Mesodermal cell (in vitro differentiated cells): ENCODE results near the gene LLCFC1.

Source experiments
- H3K27ac ChIP-seq: 2 replicates; pipeline ENCODE4 v1.7.0; 2013; ENCODE audit warnings: mild to moderate bottlenecking, low read depth, low read length, moderate library complexity; ENCODE audit not compliant: severe bottlenecking
- H3K36me3 ChIP-seq: 2 replicates; pipeline ENCODE4 v1.7.1; 2013; ENCODE audit warnings: mild to moderate bottlenecking, low read length, moderate library complexity; ENCODE audit not compliant: control insufficient read depth, insufficient read depth
- H3K4me1 ChIP-seq: one replicate; pipeline ENCODE4 v1.7.1; 2013; ENCODE audit warnings: mild to moderate bottlenecking, low read length; ENCODE audit not compliant: insufficient read depth, control insufficient read depth, poor library complexity, severe bottlenecking
- H3K4me3 ChIP-seq: 2 replicates; pipeline ENCODE4 v1.7.0; 2013; ENCODE audit warnings: low read length, control low read depth, mild to moderate bottlenecking; ENCODE audit not compliant: insufficient read depth, poor library complexity, severe bottlenecking; ENCODE audit errors: extremely low read depth
- H3K9me3 ChIP-seq: 2 replicates; pipeline ENCODE4 v1.7.1; 2013; ENCODE audit warnings: mild to moderate bottlenecking, low read length, moderate library complexity; ENCODE audit not compliant: control insufficient read depth
- WGBS, 2 experiments: methylation state at CpG; one replicate each; pipeline ENCODE4 v1.1.5; 2013; ENCODE audit warnings: missing lambda C conversion rate in 2 of 2; ENCODE audit not compliant: insufficient coverage in 2 of 2; 5-methylcytosine and 5-hydroxymethylcytosine counted together

LLCFC1 gene

GRCh38 chr7:142898377-142899170, 40.7 kb upstream of the LLCFC1 start:
- no peaks in the 10 kb centered on the region for H3K36me3 ChIP-seq
- no peaks in the 10 kb centered on the region for H3K4me1 ChIP-seq
- H3K9me3 ChIP-seq, result peaks cover 3% of the 10 kb centered on the region
- no peak overlapping the region for H3K27ac ChIP-seq
- 83% methylated on average over 1 of the region's 3 CpGs; no CpG with 5 or more reads in 1 of the 2 experiments for whole genome bisulfite sequencing, 2 experiments
- H3K4me3 ChIP-seq, result no peak overlapping the region

GRCh38 chr7:142899661-142900060, 39.6 kb upstream of the LLCFC1 start:
- H3K9me3 ChIP-seq, result peaks cover 9% of the 10 kb centered on the region
- 72 to 80% methylated on average over 1 to 2 of the region's 3 CpGs for WGBS, 2 experiments
- H3K4me3 ChIP-seq, result no peak overlapping the region
- no peaks in the 10 kb centered on the region for H3K4me1 ChIP-seq
- no peak overlapping the region for H3K27ac ChIP-seq
- H3K36me3 ChIP-seq, result no peaks in the 10 kb centered on the region

DNA sequence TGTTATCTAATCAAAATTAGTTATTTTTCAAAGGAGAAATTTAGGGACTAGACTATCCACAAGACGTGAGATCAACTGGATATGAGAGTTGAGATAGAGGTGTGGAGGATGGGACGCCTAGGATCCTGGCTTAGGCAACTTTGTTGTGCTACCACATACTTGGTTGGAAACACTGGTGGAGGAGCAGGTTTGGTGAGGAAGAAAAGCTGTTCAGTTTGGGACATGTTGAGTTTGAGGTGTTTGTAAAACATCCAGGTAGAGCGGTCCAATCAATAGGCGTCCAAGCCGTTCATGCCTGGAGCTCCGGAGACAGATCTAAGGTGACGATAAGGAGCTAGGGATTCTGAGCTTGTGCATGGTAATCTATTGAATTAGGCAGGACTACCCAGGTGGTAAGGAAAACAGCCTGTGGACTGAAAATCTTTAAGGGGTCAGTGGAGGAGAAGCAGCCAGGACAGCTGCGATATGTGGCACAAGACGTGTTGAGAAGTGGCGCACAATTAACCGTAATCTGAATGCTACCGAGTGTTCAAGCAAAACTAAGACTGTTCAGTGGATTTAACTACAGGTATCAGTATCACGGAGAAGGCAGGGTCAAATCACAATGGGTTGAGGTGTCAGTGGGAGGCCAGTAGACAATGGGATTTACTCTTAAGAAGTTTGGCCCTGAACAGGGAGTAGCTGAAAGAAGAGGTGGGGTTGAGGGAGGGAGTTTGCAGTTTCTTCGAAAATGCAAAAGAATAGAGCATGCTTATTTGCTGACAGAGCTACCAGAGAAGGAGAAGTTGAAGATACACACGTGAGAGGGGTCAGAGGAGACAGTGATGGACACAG, 37.6 kb upstream of the LLCFC1 start:
- Histone ChIP-seq H3K27ac (no peak overlapping the region), H3K9me3 (peaks cover 10% of the 10 kb centered on the region), H3K4me1 (no peaks in the 10 kb centered on the region), H3K4me3 (no peak overlapping the region), H3K36me3 (no peaks in the 10 kb centered on the region)
- 82 to 84% methylated on average over 15 of the region's 15 CpGs for WGBS, 2 experiments

DNA sequence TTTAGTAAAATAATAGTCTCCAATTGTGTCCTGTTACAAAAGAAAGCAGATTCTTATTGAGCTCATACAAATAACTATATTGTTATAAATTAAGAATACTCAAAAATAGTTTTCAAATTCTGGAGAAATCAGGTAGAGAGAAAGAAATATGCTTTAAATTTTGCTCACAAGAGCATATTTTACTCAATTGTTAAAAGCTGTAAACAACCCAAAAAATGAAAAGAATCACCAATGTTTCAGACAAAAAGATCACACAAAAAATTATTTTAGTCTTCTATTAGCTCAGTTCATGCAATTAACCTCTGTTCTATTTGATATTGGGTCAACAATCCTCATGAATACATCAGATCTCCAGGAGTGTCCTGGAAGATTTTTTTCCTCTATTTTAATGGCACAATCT, 35.2 kb upstream of the LLCFC1 start:
- H3K27ac ChIP-seq, result no peak overlapping the region
- H3K4me1 ChIP-seq, result no peaks in the 10 kb centered on the region
- no peaks in the 10 kb centered on the region for H3K36me3 ChIP-seq
- no peak overlapping the region for H3K4me3 ChIP-seq
- peaks cover 10% of the 10 kb centered on the region for H3K9me3 ChIP-seq

- WGBS, 2 experiments, result 67 to 77% methylated on average over 2 of the region's 2 CpGs
- H3K4me1 ChIP-seq, result peaks cover 2% of the 10 kb centered on the region
- no peak overlapping the region for H3K27ac ChIP-seq
- H3K36me3 ChIP-seq, result no peaks in the 10 kb centered on the region
- no peak overlapping the region for H3K4me3 ChIP-seq
- H3K9me3 ChIP-seq, result peaks cover 10% of the 10 kb centered on the region
Measured at GRCh38 chr7:142905759-142906158, 33.5 kb upstream of the LLCFC1 start.

- no peak overlapping the region for H3K27ac ChIP-seq
- H3K36me3 ChIP-seq, result no peaks in the 10 kb centered on the region
- no peak overlapping the region for H3K4me3 ChIP-seq
- H3K4me1 ChIP-seq, result peaks cover 2% of the 10 kb centered on the region
- WGBS, 2 experiments, result no CpG with 5 or more reads among the region's 2 CpGs
- peaks cover 10% of the 10 kb centered on the region for H3K9me3 ChIP-seq
Measured at GRCh38 chr7:142906643-142907042, 32.6 kb upstream of the LLCFC1 start.

DNA sequence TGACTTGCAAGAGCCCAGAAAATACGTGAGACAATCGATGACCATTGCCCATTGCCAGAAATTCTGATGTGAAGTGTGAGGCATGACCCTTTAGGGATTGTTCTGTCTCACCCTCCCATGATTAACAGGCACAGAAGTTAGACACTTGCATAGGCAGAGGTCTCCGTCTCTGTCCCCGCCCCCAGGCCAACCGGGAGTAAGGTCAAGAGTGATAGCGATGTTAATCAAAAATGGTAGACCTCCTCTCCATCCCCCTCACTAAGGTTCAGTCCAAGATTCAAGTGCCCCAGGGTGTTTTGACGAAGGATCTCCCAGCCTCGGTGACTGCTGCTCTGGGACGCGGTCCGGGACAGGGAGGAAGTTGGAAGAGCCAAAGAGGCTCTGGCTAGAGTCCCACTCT, 31.0 kb upstream of the LLCFC1 start:
- Histone ChIP-seq H3K4me1 (peaks cover 2% of the 10 kb centered on the region), H3K4me3 (no peak overlapping the region), H3K36me3 (no peaks in the 10 kb centered on the region), H3K9me3 (peaks cover 7% of the 10 kb centered on the region), H3K27ac (no peak overlapping the region)
- WGBS, 2 experiments, result 90 to 91% methylated on average over 9 of the region's 11 CpGs

- 89% methylated on average over 21 of the region's 21 CpGs for WGBS, 2 experiments
- H3K4me3 ChIP-seq, result no peak overlapping the region
- peaks cover 6% of the 10 kb centered on the region for H3K9me3 ChIP-seq
- H3K4me1 ChIP-seq, result peaks cover 2% of the 10 kb centered on the region
- no peaks in the 10 kb centered on the region for H3K36me3 ChIP-seq
- H3K27ac ChIP-seq, result no peak overlapping the region
Measured at GRCh38 chr7:142908921-142909890, 30.1 kb upstream of the LLCFC1 start.

- Histone ChIP-seq H3K36me3 (no peaks in the 10 kb centered on the region), H3K27ac (no peak overlapping the region), H3K9me3 (no peaks in the 10 kb centered on the region), H3K4me1 (peaks cover 2% of the 10 kb centered on the region), H3K4me3 (no peak overlapping the region)
- WGBS, 2 experiments, result no CpG with 5 or more reads among the region's 2 CpGs
Measured at GRCh38 chr7:142910031-142910433, 29.3 kb upstream of the LLCFC1 start.

GRCh38 chr7:142910481-142910880, 28.8 kb upstream of the LLCFC1 start:
- H3K27ac ChIP-seq, result no peak overlapping the region
- 83% methylated on average over 1 of the region's 2 CpGs; no CpG with 5 or more reads in 1 of the 2 experiments for WGBS, 2 experiments
- no peaks in the 10 kb centered on the region for H3K9me3 ChIP-seq
- no peaks in the 10 kb centered on the region for H3K36me3 ChIP-seq
- H3K4me1 ChIP-seq, result peaks cover 2% of the 10 kb centered on the region
- H3K4me3 ChIP-seq, result no peak overlapping the region
